ENCODE results near the gene SH2D5.

Gene SH2D5

DNA sequence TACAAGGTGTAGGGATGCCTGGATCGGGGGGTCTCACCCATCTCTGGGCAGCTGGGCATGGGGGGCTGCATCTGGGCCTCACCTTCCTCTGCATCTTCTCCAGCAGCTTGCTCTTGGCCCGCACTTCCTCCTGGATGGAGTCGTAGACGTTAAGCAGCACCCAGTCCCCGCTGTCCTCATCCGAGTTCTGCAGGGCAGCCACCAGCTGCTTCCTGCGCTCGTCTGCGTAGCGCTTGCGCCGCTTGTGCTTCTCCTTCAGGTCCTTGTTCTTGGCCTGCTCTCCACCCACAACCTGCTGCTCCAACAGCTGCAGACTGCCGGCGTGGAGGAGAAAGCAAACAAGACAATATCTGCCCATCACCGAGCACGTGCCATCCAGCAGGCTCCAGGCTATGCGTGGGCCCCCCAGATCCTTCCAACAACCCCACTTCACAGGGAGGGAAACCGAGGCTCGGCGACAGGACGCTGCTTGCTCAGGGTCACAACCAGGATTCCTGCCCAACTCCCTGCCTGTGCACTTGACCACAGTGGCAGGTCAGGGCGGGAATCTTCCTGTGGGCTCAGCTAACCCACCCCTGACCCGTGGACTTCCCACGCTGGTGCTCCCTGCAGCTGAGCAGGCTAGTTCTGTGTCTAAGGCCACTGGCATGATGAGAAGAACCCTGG is 49.8 kb downstream of the SH2D5 start:
- ChIA-PET CTCF (interaction anchor here (1.2 kb wide), 1 partner anchor 10 kb away, joined by 3 read pairs; no protein-coding TSS in a partner anchor), POLR2A (no interaction called here)
- H3K27ac ChIP-seq (ENCODE audit: extremely low read depth, low read depth, low read length) = no peak overlapping the region

DNA sequence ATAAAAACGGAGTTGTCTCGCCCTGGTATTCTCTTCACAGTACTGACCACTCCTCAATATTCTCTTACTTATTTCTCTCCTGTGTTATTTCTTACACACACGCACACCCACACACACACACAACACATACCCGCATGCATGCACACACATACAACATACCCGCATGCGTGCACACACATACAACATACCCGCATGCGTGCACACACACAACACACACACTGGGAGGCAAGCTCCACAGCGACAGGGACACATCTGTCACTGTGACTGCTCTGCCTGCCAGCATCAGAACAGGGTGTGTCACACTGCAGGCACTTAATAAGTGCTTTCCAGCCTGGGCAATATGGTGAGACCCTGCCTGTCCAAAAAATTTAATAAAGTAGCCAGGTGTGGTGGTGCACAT is 50.5 kb downstream of the SH2D5 start:
- H3K36me3 ChIP-seq (ENCODE audit: control insufficient read depth in 2 of 2, insufficient read depth in 1 of 2, low read length in 2 of 2) = peaks cover 0 to 3% of the 10 kb centered on the region in 2 experiments; a peak in 1 of 3 replicates
- no peaks in the 10 kb centered on the region for H3K9me3 ChIP-seq (ENCODE audit: control insufficient read depth, insufficient read depth, low read depth, low read length)
- H3K4me1 ChIP-seq (ENCODE audit: control insufficient read depth, insufficient read depth, low read length) = no peaks in the 10 kb centered on the region
- TF ChIP-seq, protein P1, sequence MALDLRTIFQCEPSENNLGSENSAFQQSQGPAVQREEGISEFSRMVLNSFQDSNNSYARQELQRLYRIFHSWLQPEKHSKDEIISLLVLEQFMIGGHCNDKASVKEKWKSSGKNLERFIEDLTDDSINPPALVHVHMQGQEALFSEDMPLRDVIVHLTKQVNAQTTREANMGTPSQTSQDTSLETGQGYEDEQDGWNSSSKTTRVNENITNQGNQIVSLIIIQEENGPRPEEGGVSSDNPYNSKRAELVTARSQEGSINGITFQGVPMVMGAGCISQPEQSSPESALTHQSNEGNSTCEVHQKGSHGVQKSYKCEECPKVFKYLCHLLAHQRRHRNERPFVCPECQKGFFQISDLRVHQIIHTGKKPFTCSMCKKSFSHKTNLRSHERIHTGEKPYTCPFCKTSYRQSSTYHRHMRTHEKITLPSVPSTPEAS (tag by site-specific recombination; IDR thresholded peaks at IDR 0.05) = peak; percentile 75
- no peak for TF ChIP-seq SP2 (tag by site-specific recombination; IDR thresholded peaks at IDR 0.05)
- TF ChIP-seq ZNF610 (tag by site-specific recombination; IDR thresholded peaks at IDR 0.05; ENCODE audit: borderline replicate concordance) = no peak
- TF ChIP-seq ZFP69B (tag by site-specific recombination; IDR thresholded peaks at IDR 0.05) = no peak
- no peak for TF ChIP-seq ZBTB8A (tag by site-specific recombination; IDR thresholded peaks at IDR 0.05)
- no peak for TF ChIP-seq ZNF133 (tag by site-specific recombination; IDR thresholded peaks at IDR 0.05)
- ChIA-PET POLR2A (interaction anchor here (0.6 kb wide), 1 partner anchor 103 kb away, joined by 6 read pairs; no protein-coding TSS in a partner anchor), CTCF (no interaction called here)
- H3K27ac ChIP-seq (ENCODE audit: extremely low read depth, low read depth, low read length) = no peak overlapping the region
- H3K4me3 ChIP-seq (ENCODE audit: low read depth, low read length) = no peak overlapping the region

More for the DNA sequence above, 49.8 kb downstream of the SH2D5 start:
- Histone ChIP-seq H3K36me3 (ENCODE audit: control insufficient read depth in 2 of 2, insufficient read depth in 1 of 2, low read length in 2 of 2) (peaks cover 0 to 3% of the 10 kb centered on the region in 2 experiments; a peak in 1 of 3 replicates), H3K9me3 (ENCODE audit: control insufficient read depth, insufficient read depth, low read depth, low read length) (no peaks in the 10 kb centered on the region), H3K4me1 (ENCODE audit: control insufficient read depth, insufficient read depth, low read length) (no peaks in the 10 kb centered on the region), H3K4me3 (ENCODE audit: low read depth, low read length) (no peak overlapping the region)
- TF ChIP-seq KLF16 (tag by site-specific recombination; IDR thresholded peaks at IDR 0.05) (no peak), ZNF138 (tag by site-specific recombination; IDR thresholded peaks at IDR 0.05; ENCODE audit: borderline replicate concordance) (no peak), ZNF510 (tag by site-specific recombination; IDR thresholded peaks at IDR 0.05; ENCODE audit: insufficient replicate concordance) (no peak), ZSCAN30 (tag by site-specific recombination; IDR thresholded peaks at IDR 0.05) (no peak), ZNF266 (tag by site-specific recombination; IDR thresholded peaks at IDR 0.05; ENCODE audit: low read depth) (no peak), ZNF239 (tag by site-specific recombination; IDR thresholded peaks at IDR 0.05) (no peak), YY1 (tag by site-specific recombination; IDR thresholded peaks at IDR 0.05) (no peak), ZNF24 (tag by site-specific recombination; IDR thresholded peaks at IDR 0.05) (no peak), MYNN (tag by site-specific recombination; IDR thresholded peaks at IDR 0.05; ENCODE audit: borderline replicate concordance) (no peak), ZNF530 (tag by site-specific recombination; IDR thresholded peaks at IDR 0.05; ENCODE audit: low read depth) (no peak), ZEB2 (tag by site-specific recombination; IDR thresholded peaks at IDR 0.05) (no peak)
- TF ChIP-seq, protein P2, sequence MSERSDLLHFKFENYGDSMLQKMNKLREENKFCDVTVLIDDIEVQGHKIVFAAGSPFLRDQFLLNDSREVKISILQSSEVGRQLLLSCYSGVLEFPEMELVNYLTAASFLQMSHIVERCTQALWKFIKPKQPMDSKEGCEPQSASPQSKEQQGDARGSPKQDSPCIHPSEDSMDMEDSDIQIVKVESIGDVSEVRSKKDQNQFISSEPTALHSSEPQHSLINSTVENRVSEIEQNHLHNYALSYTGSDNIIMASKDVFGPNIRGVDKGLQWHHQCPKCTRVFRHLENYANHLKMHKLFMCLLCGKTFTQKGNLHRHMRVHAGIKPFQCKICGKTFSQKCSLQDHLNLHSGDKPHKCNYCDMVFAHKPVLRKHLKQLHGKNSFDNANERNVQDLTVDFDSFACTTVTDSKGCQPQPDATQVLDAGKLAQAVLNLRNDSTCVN (tag by site-specific recombination; optimal IDR thresholded peaks at IDR 0.05) = no peak
- TF ChIP-seq, protein P3, sequence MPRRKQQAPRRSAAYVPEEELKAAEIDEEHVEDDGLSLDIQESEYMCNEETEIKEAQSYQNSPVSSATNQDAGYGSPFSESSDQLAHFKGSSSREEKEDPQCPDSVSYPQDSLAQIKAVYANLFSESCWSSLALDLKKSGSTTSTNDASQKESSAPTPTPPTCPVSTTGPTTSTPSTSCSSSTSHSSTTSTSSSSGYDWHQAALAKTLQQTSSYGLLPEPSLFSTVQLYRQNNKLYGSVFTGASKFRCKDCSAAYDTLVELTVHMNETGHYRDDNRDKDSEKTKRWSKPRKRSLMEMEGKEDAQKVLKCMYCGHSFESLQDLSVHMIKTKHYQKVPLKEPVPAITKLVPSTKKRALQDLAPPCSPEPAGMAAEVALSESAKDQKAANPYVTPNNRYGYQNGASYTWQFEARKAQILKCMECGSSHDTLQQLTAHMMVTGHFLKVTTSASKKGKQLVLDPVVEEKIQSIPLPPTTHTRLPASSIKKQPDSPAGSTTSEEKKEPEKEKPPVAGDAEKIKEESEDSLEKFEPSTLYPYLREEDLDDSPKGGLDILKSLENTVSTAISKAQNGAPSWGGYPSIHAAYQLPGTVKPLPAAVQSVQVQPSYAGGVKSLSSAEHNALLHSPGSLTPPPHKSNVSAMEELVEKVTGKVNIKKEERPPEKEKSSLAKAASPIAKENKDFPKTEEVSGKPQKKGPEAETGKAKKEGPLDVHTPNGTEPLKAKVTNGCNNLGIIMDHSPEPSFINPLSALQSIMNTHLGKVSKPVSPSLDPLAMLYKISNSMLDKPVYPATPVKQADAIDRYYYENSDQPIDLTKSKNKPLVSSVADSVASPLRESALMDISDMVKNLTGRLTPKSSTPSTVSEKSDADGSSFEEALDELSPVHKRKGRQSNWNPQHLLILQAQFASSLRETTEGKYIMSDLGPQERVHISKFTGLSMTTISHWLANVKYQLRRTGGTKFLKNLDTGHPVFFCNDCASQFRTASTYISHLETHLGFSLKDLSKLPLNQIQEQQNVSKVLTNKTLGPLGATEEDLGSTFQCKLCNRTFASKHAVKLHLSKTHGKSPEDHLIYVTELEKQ (tag by site-specific recombination; IDR thresholded peaks at IDR 0.05; ENCODE audit: borderline replicate concordance) = no peak
- TF ChIP-seq, protein P1 (tag by site-specific recombination; IDR thresholded peaks at IDR 0.05) = no peak
